Measurements from ENCODE around the gene ZFPL1.

ZFPL1 gene

GRCh38 chr11:65095427-65095826, 11.4 kb downstream of the ZFPL1 start:
- no peak overlapping the region for H3K27ac ChIP-seq (ENCODE audit: low read depth, low read length)
- peak overlapping the region; percentile 97 for H2AFZ ChIP-seq (ENCODE audit: low read length, unreplicated experiment)

GRCh38 chr11:65095974-65096806, 12.2 kb downstream of the ZFPL1 start, which contains the start of gene VPS51:
VPS51 (plus strand) TSS chr11:65096214; CDS start chr11:65096251, 37 bp downstream.
- H3K36me3 ChIP-seq (ENCODE audit: insufficient read depth, low read length), result no peaks in the 10 kb centered on the region
- peaks cover 5% of the 10 kb centered on the region for H3K4me1 ChIP-seq (ENCODE audit: control insufficient read depth, insufficient read depth, low read length, unreplicated experiment)
- H3K4me3 ChIP-seq (ENCODE audit: low read depth, low read length), result peak within 1 kb of the TSS; percentile 86
- no peaks in the 10 kb centered on the region for H3K27me3 ChIP-seq (ENCODE audit: insufficient read depth, low read length)
- H2AFZ ChIP-seq (ENCODE audit: low read length, unreplicated experiment), result peak within 1 kb of the TSS; percentile 97
- peak within 1 kb of the TSS; percentile 45 for H3K27ac ChIP-seq (ENCODE audit: low read depth, low read length)
- peaks cover 5% of the 10 kb centered on the region for H3K79me2 ChIP-seq (ENCODE audit: control insufficient read depth, insufficient read depth, low read length, unreplicated experiment)

More at GRCh38 chr11:65095427-65095826, 11.4 kb downstream of the ZFPL1 start:
- Histone ChIP-seq H3K79me2 (ENCODE audit: control insufficient read depth, insufficient read depth, low read length, unreplicated experiment) (peaks cover 5% of the 10 kb centered on the region), H3K27me3 (ENCODE audit: insufficient read depth, low read length) (no peaks in the 10 kb centered on the region), H3K4me3 (ENCODE audit: low read depth, low read length) (peak overlapping the region; percentile 86), H3K4me1 (ENCODE audit: control insufficient read depth, insufficient read depth, low read length, unreplicated experiment) (peaks cover 5% of the 10 kb centered on the region), H3K36me3 (ENCODE audit: insufficient read depth, low read length) (no peaks in the 10 kb centered on the region)

GRCh38 chr11:65096926-65097325, 12.9 kb downstream of the ZFPL1 start:
- Histone ChIP-seq H3K4me3 (ENCODE audit: low read depth, low read length) (peak overlapping the region; percentile 86), H3K27ac (ENCODE audit: low read depth, low read length) (no peak overlapping the region), H3K79me2 (ENCODE audit: control insufficient read depth, insufficient read depth, low read length, unreplicated experiment) (peaks cover 5% of the 10 kb centered on the region), H3K4me1 (ENCODE audit: control insufficient read depth, insufficient read depth, low read length, unreplicated experiment) (peaks cover 8% of the 10 kb centered on the region), H2AFZ (ENCODE audit: low read length, unreplicated experiment) (no peak overlapping the region), H3K27me3 (ENCODE audit: insufficient read depth, low read length) (no peaks in the 10 kb centered on the region), H3K36me3 (ENCODE audit: insufficient read depth, low read length) (no peaks in the 10 kb centered on the region)

GRCh38 chr11:65100674-65101350, 16.8 kb downstream of the ZFPL1 start:
- peaks cover 17% of the 10 kb centered on the region for H3K4me1 ChIP-seq (ENCODE audit: control insufficient read depth, insufficient read depth, low read length, unreplicated experiment)
- H3K4me3 ChIP-seq (ENCODE audit: low read depth, low read length), result no peak overlapping the region
- no peaks in the 10 kb centered on the region for H3K27me3 ChIP-seq (ENCODE audit: insufficient read depth, low read length)
- no peak overlapping the region for H2AFZ ChIP-seq (ENCODE audit: low read length, unreplicated experiment)
- H3K79me2 ChIP-seq (ENCODE audit: control insufficient read depth, insufficient read depth, low read length, unreplicated experiment), result peaks cover 8% of the 10 kb centered on the region
- no peaks in the 10 kb centered on the region for H3K36me3 ChIP-seq (ENCODE audit: insufficient read depth, low read length)
- H3K27ac ChIP-seq (ENCODE audit: low read depth, low read length), result no peak overlapping the region

GRCh38 chr11:65102142-65103095, 18.4 kb downstream of the ZFPL1 start:
- peaks cover 3% of the 10 kb centered on the region for H3K79me2 ChIP-seq (ENCODE audit: control insufficient read depth, insufficient read depth, low read length, unreplicated experiment)
- peaks cover 12% of the 10 kb centered on the region for H3K4me1 ChIP-seq (ENCODE audit: control insufficient read depth, insufficient read depth, low read length, unreplicated experiment)
- peak overlapping the region; percentile 66 for H2AFZ ChIP-seq (ENCODE audit: low read length, unreplicated experiment)
- no peaks in the 10 kb centered on the region for H3K36me3 ChIP-seq (ENCODE audit: insufficient read depth, low read length)
- peak overlapping the region; percentile 45; the same call in 1 of the 2 replicates for H3K27ac ChIP-seq (ENCODE audit: low read depth, low read length)
- no peaks in the 10 kb centered on the region for H3K27me3 ChIP-seq (ENCODE audit: insufficient read depth, low read length)
- H3K4me3 ChIP-seq (ENCODE audit: low read depth, low read length), result no peak overlapping the region

DNA sequence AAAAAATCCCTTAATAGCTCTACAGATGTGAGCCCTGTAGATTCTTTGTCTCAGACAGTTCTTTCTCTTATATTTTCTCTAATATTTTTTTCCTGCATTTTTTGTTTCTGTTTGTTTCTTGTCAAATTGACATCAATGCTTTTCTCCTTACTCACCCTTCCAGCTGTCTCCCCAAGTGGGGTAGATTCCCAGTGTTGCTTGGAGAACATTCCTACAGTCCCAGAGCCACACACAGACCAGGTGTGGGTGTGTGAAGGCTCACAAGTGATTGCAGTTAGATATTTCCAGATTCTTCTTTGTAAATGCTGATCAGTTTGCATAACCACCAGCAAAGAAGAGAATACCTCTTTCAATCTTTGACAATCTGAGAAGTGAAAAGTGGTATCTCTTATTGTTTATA, 19.5 kb downstream of the ZFPL1 start:
- Histone ChIP-seq H3K27me3 (ENCODE audit: insufficient read depth, low read length) (no peaks in the 10 kb centered on the region), H3K36me3 (ENCODE audit: insufficient read depth, low read length) (no peaks in the 10 kb centered on the region), H3K4me1 (ENCODE audit: control insufficient read depth, insufficient read depth, low read length, unreplicated experiment) (peaks cover 12% of the 10 kb centered on the region), H3K27ac (ENCODE audit: low read depth, low read length) (no peak overlapping the region), H2AFZ (ENCODE audit: low read length, unreplicated experiment) (no peak overlapping the region), H3K4me3 (ENCODE audit: low read depth, low read length) (no peak overlapping the region), H3K79me2 (ENCODE audit: control insufficient read depth, insufficient read depth, low read length, unreplicated experiment) (peaks cover 3% of the 10 kb centered on the region)

DNA sequence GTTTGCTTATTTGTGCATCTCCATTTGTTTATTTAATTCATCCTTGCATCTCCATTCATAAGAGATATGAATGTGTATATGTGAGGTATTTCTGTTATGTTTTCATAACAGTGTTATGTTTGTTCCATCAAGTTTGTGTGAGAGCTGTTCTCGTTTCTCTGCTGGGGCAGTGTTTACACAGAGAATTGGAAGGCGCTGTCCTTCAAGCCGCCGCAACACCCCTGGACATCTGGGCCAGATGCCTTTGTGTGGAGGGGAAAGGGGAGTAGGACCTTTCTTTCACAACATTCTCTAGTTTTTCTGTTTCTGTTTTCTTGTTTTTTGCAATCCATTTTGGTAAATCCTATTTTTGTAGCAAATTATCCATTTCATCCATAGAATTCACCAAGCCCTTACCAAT, 20.6 kb downstream of the ZFPL1 start:
- Histone ChIP-seq H3K4me3 (ENCODE audit: low read depth, low read length) (no peak overlapping the region), H3K4me1 (ENCODE audit: control insufficient read depth, insufficient read depth, low read length, unreplicated experiment) (peaks cover 12% of the 10 kb centered on the region), H3K79me2 (ENCODE audit: control insufficient read depth, insufficient read depth, low read length, unreplicated experiment) (peaks cover 3% of the 10 kb centered on the region), H3K27me3 (ENCODE audit: insufficient read depth, low read length) (no peaks in the 10 kb centered on the region), H2AFZ (ENCODE audit: low read length, unreplicated experiment) (no peak overlapping the region), H3K27ac (ENCODE audit: low read depth, low read length) (no peak overlapping the region), H3K36me3 (ENCODE audit: insufficient read depth, low read length) (no peaks in the 10 kb centered on the region)

DNA sequence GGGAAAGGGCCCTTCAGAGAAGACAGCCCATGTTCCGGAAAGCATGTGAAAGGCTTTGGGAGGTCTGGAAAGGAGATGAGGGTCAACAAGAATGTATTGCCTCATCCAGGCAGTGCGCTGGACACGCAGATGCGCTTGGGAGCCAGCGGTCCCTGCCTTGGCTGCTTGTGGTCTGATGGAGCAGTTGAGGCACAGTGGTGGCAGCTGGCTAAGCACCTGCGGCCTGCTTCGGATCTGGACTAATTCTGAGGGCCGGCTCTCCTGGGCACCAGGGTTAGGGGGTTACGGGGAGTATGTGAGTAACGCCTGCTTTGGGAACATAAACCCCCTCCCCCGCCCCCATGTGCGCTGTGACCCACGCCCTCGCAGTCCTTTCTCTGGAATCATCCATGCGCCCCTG, 23.1 kb downstream of the ZFPL1 start:
- no peak overlapping the region for H3K4me3 ChIP-seq (ENCODE audit: low read depth, low read length)
- H2AFZ ChIP-seq (ENCODE audit: low read length, unreplicated experiment), result no peak overlapping the region
- no peaks in the 10 kb centered on the region for H3K27me3 ChIP-seq (ENCODE audit: insufficient read depth, low read length)
- no peaks in the 10 kb centered on the region for H3K36me3 ChIP-seq (ENCODE audit: insufficient read depth, low read length)
- H3K79me2 ChIP-seq (ENCODE audit: control insufficient read depth, insufficient read depth, low read length, unreplicated experiment), result peaks cover 3% of the 10 kb centered on the region
- H3K4me1 ChIP-seq (ENCODE audit: control insufficient read depth, insufficient read depth, low read length, unreplicated experiment), result peaks cover 12% of the 10 kb centered on the region
- H3K27ac ChIP-seq (ENCODE audit: low read depth, low read length), result no peak overlapping the region

GRCh38 chr11:65107751-65108468, 23.9 kb downstream of the ZFPL1 start:
- no peaks in the 10 kb centered on the region for H3K27me3 ChIP-seq (ENCODE audit: insufficient read depth, low read length)
- H2AFZ ChIP-seq (ENCODE audit: low read length, unreplicated experiment), result no peak overlapping the region
- H3K4me1 ChIP-seq (ENCODE audit: control insufficient read depth, insufficient read depth, low read length, unreplicated experiment), result peaks cover 4% of the 10 kb centered on the region
- H3K4me3 ChIP-seq (ENCODE audit: low read depth, low read length), result no peak overlapping the region
- no peak overlapping the region for H3K27ac ChIP-seq (ENCODE audit: low read depth, low read length)
- H3K36me3 ChIP-seq (ENCODE audit: insufficient read depth, low read length), result no peaks in the 10 kb centered on the region
- H3K79me2 ChIP-seq (ENCODE audit: control insufficient read depth, insufficient read depth, low read length, unreplicated experiment), result peaks cover 3% of the 10 kb centered on the region
